ENCODE data around the gene L2HGDH.

- TF ChIP-seq EZH2 (optimal IDR thresholded peaks at IDR 0.05; ENCODE audit: low read depth, low read length) (no peak), CTCF (IDR thresholded peaks at IDR 0.05; ENCODE audit: low read length) (no peak), EZH2phosphoT487 (IDR thresholded peaks at IDR 0.05; ENCODE audit: low read length) (no peak)
Measured at GRCh38 chr14:50272498-50272897, 39.5 kb downstream of the L2HGDH start.

All from MM.1S (cell line).